Activated CD4-positive, CD25-positive, alpha-beta regulatory T cell treated with anti-CD3 and anti-CD28 coated beads, Interleukin-2, amount 50 U/mL, for 24 hours (primary cell): ENCODE measurements around the gene NOL11.
"Not testable (repeated sequence)": the region's sequence is repeated elsewhere in the genome, so short reads cannot be mapped to it uniquely, and the experiment has no call there.

ENCODE experiments used
- ATAC-seq, 2 donors: fragments of 150-1000 bp; cut with Tn5 transposase; one replicate each; pipeline ENCODE4 v1.10.0; 2021; ENCODE audit warnings: mild to moderate bottlenecking in 1 of 2, moderate library complexity in 1 of 2

The NOL11 gene

DNA sequence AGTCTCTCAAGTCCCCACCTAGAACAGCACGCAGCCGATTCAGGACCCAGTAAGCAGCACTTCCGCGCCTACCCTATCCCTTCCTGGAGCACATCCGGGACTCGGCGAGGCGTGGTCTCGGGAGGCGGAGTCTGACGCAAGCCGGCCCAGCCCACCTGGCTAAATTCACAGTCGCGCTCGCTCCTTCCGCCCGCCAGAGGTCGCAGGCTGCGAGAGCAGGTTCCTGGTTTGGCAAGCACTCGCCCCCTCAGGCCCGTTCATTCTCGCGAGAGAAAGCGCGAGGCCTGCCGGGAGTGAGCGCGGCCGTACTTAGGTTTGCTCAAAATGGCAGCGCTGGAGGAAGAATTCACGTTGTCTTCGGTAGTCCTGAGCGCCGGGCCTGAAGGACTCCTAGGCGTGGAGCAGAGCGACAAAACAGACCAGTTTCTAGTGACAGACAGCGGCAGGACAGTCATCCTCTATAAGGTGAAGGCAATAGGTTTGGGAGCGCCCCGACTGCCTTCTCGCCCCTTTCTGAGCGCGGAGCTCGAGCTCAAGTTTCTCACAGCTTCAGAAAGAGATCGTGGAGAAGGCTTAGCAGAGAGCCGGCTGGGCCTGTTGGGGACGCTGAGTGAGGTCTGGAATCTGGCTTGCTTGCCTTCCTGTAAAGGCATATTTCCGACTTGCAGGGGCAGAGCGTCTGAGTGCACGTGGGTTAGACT, at the start of gene NOL11:
Gene NOL11 (plus strand): TSS at position 313 of the 701 bp plus-strand sequence. CDS start 12 bp downstream, at position 325.
- ATAC-seq = peak; percentile 97

DNA sequence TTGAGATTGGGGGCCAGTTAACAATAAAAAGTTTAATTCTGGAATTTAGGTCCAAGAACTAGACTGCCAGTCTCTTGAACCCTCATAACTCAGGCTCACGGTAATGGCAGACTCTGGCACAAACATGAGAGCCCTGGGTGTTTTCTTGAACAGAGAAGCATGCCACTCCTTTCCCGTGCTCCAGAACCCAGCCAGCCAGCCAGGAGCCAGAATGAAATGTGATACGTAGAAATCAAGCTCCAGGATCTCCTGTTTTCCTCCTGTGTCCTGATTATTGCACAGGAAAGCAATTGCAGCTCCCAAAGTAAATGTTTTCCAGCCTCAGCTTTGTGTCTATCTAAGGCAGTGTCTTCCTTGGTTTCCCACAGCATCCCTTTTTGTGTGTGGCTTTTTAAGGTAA, 46.2 kb upstream of the NOL11 start:
- no peak for ATAC-seq

DNA sequence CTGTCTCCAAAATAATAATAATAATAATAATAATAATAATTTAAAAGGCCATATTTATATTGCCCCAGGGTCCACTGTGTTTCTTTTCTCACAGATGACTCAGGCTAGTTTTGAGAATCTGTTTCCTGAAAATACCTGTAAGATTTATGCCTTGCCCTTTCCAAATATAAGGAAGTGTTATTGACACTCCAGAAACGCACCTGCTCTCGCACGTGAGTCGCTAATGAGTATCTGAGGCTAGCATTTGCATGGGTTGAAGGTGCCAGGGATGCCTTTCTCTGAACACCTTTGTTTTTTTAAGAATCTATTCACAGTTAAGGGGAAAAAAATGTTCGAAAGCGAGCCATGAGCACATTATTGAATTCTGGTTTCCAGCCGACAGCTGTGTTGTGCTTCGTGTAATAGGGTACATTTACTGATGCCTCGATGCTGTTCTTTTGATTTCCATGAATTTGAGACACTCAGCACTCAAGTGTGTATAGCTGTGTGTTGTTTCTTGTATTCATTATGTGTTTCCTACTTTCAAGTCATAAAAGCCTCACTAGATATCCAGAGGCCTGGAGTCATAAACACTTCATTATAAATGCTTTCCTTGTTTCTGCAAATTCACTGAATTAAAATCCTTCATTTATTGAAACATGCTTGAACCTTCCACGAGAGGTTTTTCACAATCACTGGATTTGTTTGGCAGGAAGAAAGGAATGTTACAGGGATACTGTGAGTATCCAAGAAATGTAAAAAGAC, 45.0 kb upstream of the NOL11 start:
- ATAC-seq = no peak

DNA sequence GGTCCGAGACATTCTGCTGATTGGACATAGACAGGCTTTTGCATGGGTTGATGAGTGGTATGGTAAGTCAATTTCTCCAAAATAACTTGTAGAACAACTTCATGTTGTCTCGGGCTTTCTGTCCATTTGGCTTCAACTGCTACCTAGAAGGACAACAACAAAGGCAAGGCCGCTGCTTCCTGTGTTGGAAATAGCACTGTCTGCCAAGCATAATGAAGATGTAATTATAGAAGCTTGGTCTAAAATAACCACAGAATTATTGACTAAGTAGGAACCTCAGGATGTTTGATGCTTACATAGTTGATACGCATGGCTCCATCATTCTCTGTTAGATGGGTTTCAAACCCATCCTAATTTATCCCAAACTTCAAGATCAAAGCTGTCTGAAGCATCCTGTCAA, 42.3 kb upstream of the NOL11 start:
- ATAC-seq = no peak

DNA sequence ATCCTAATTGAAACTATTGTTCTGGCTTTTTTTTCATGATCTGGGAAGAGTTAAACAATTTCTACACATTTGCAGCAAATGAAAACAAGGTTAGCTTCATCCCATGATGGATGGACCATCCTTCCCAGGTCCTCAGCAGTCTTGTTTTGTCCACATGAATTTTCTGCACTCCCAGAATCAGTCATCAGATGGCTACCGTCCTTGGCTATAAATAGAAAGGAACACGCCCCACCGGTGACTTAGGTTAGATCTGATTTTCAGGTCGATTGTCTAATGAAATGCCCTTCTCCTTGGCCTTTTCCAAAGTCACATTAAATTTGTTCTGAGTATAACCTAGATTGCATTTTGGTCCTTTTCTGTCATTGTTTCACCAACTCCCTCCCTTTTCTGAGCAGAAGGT, 41.4 kb upstream of the NOL11 start:
- no peak for ATAC-seq

DNA sequence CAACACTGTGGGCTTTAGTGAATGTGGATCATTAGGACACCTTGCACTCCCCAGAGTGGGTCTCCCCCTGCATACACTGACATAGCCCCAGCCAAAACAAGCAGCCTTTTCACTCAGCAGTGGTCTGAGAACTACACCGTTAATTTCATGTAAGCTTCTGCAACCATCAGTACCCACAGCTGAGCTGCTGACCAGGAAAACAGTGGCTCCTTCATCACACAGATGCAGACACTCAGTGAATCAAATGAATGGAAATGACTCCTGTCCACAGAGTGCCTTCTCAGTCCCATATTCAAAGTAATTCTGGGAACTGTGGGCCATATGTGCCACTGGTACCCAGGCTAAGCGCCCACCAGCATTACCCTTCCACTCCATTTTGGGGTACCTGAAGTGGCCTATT, 39.3 kb upstream of the NOL11 start:
- ATAC-seq = no peak

DNA sequence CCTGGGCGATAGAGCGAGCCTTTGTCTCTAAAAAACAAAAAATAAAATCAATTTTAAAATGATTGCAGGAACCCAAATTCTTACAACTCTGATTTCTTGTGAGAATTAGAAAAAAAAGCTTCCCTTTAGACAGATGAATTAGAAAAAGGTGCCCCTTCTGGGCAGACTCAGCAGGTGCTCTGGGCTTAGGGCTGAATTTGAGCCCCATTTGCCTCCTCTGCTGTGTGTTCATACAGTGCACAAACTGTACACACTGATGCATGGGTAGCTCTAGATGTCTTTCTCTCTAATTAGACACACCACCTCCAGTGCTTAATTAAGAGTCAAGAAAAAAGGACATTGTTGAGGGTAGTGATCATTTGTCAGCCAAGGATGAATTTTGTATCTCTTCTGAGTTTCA, 38.5 kb upstream of the NOL11 start:
- no peak for ATAC-seq

DNA sequence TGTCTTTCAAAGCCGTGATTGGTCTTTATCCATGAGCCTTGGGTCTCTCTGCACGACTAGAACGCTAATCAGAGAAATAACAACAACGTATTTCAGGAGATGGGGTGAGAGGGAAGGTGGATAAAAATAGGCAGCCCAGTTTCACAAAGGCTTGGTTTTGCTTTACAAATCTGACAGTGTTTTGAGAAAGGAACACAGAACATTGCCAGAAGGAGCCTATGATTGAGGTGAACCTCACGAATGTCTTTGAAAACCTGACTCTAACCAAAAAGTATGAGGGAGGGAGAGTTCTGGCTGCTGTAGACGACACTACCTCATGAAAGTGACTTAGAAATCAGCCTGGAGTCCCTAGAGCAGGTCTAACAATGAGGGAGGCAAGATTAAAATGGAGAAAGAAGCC, 38.0 kb upstream of the NOL11 start:
- no peak for ATAC-seq

DNA sequence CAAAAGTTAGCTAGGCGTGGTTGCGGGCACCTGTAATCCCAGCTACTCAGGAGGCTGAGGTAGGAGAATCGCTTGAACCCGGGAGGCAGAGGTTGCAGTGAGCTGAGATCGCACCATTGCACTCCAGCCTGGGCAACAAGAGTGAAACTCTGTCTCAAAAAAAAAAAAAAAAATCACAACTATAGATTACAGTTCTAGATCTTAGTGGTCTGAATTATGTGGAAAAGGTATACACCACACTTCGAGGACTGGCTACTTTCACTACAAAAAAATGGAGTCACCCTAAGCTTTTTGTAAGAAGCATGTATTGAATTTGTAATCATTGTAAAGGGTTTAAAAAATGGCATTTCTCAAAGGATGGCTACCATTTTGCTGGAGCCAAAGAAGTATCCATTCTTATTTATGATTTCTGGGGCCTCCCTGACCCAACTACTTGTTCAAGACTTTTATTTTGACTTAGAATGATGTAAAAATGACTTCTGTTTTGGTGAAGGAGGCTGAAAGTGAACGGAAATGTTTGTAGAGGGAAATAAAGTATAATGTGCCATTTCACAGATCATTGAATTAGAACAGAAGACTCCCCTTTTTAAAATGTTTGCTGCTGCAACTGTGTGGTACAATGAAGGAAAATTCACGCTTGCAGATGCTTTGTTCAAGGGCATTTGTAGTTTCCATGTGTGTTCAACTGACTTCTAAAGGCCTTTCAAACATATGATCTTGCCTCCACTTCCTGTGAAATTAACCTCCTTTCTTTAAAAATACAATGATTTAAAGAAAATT, 37.1 kb upstream of the NOL11 start:
- no peak for ATAC-seq

DNA sequence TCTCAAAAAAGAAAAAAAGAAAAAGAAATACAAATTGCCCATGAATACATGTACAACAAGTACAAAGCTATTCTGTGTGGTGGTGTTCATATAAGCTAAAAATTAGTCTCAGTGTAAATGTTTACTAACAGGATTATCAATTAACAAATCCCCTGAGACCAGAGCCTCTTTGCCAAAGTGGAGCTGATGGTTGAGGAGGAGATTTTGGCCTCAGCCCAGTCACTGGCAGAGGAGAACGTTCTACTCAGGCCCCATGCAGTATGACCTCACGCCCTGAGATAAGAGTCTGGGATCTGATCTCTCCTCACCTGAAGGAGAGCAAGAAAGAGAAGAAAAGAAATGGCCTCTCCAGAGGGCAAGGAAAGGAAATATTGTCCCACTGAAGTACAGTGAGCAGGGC, 35.5 kb upstream of the NOL11 start:
- ATAC-seq = no peak

DNA sequence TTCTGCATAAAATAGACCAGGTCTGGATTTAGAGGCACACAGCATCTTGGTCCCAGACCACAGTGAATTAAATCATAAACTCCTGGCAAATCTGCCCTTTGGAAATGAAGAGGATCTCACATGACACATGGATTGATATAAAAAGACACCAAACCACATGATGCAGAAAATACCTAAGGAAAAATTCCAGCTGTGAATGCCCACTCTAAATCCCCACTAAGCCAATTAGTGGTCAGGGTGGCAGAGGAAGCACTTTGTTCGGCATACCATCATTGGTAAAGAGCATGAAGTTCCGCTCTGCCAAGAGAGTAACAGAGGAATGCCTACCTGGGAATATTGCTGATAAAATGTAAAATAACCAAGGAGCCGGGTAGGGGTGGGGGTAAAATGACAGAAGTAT, 32.4 kb upstream of the NOL11 start:
- no peak for ATAC-seq

DNA sequence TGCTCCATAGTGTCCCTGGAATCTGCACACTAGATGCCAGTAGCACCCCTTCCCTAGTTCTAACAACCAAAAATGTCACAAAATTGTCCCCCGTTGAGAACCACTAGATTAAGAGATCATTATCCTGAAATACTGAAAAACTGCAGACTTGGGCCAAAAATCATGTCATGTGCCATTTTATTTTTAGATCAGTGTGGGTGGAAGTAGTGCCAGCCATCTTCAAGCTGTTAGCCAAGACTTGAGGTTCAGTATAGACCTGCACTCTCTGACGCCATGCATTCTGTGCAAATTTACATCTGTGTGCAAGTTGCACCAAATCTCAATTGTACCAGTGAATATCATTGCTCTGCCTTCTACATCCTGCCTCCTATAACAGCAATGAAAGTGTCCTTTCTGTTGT, 31.5 kb upstream of the NOL11 start:
- ATAC-seq = no peak

DNA sequence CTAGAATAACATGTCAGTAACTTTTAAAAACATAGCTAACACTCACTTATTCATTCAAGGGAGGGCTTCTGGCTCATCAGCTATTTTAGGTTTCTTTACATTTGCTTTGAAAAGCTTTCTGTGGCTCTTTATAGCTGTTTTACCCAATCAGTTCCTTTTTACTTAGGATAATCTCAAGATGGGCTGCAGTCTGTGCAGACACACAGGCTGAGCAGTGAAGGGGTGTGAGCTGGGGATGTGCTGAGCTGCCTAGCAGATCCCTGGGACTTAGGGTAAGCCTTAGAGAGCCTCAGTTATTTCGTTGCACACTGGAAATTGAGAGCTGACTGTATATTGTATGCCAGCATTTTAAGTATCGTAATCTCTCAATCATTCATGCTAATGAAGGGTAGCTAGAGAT, 30.2 kb upstream of the NOL11 start:
- ATAC-seq = no peak

DNA sequence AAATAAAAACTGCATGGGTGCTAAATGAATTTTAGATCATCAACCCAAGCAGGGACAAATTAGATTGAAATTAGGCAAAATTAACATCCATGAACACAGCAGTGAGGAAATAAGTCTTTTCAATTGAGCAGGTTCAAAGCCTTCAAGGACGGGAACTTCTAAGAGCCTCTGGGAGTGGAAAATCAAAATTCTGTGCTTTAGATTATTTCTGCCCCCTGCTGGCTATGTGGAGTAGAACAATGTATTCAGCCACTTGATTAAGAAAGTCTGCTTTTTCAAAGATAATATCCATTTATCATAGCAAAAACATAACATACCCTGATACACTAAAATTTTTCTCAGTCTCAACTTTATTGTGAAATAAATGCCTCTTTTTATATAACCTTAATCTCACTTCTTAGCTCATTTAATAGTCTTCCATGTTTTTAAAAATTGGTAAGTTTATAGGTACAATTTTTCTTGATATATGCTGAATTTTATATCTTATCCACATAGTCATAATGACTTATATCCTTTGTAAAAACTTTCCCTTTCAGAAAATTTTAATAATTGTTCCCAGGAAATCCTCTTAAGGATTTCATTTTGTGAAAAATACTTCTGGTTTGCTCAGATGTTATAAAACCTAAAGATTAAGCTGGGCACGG, 28.1 kb upstream of the NOL11 start:
- no peak for ATAC-seq

DNA sequence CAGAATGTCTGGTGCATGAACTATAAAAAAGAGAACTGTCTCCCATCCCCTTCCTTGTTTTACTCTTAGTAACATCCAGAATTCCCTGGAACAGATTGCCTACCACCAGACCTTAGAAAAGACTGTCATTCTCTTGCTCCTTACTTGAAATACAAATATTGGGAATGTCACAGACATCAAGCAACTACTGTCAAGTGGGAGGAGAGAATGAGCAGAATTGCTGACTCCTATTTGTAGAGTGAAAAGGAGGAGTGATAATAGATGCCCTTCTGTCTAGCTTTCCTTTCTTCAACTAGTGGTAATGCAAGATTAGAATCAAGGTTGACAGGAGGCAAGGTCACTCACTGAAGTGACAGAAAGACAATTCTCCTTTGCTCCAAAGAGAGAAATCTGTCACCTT, 23.9 kb upstream of the NOL11 start:
- no peak for ATAC-seq

DNA sequence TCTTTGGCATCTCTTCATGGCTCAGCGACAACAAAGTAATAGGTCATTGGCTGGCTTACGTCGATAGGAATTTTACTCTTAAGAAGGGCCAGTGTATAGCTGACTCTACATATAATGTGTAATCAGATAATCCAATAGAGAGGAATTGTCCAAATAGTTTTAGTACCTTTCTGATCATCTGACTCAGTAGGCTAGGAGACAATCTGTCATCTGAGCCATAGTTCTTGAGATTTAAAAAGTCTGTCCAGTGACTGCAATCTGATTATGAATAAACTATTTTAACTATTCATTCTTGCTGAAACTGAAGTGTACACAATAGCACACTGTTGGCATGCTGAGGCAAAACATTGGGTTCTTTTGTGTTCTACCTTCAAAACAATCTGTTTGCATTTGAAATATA, 21.4 kb upstream of the NOL11 start:
- no peak for ATAC-seq

DNA sequence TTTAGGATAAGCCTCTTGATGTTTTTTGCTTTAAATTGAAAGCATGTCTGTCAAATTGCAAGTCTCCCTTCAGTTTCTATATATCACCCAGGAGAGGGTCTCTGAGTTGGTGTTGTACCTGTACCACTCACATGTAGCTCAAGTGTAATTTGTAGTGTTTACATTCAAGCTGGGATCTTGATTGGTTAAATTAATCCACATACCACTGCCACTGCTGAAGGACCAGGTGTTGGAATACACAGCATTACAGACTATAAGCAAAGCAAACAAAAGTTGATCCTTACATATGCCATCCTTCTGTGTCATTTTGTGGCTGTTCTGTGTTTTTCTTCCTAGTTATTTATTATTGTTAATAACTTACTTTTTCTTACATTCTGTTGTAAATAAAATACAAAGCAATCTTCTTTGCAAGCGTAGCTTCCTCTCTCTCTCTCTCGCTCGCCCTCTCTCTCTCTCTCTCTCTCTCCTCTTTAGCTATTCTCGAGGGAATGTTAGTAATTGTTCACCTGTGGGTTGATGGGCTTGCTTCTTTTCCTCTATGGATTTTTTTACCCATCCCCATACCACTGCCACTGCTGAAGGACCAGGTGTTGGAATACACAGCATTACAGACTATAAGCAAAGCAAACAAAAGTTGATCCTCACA, 20.8 kb upstream of the NOL11 start:
- no peak for ATAC-seq

DNA sequence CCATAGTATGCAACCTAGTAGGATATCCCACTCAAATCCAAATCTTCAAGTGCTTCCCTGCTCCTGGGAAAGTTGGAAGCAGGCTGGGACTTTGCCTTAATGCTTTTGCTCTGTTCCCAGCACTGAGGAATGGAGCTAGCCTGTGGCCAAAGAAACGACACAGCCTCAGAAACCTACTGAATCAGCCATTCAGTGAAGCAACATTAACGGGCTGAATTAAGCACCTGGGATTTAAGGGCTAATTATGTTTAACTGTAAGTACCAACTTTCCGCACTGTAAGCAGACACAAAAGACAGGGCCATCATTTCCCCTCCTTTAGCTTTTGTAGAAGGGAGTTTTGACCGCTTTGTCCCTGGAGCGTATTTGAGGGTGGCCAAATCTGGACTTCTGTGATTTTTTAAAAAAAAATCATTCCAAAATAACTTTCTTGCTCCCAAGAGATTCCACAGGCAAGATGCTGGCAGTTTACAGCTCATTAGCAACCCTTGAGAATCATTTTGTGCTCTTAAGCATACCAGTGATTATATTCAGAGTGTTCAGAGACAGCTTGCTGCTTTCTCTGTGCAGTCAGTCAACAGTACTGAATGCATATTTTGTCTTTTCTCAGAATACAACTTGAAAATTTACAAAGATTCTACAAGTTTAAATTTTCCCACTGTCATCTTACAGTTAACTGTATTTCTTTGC, 17.6 kb upstream of the NOL11 start:
- no peak for ATAC-seq

DNA sequence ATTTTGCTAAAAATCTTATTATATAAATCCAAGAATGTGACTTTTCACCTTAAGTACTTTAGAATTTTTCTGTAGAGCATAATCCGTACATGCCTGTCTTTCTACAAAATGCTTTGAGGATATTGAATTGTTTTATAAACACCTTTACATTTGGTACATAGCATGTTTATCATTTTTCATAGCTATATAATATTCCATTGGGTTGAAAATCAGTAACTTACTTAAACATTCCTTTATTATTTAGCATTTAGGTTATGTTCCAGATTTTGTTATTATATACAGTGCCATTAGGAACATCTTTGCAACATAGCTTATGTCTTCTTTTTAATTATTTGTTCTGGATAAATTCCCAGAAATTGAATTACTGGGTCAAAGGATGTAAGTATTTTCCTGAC, 17.0 kb upstream of the NOL11 start:
- ATAC-seq = no peak

DNA sequence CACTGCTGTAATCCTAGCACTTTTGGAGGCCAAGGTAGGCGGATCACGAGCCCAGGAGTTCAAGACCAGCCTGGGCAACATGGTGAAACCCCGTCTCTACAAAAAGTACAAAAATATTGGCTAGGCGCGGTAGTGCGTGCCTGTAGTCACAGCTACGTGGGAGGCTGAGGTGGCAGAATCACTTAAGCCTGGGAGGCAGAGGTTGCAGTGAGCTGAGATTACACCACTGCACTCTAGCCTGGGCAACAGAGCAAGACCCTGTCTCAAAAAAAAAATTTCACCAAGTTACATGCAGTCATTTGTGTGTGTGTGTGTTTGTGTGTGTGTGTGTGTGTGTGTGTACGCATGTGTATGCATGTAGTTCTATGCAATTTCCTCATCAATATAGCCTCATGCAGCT, 14.9 kb upstream of the NOL11 start:
- ATAC-seq = not testable (repeated sequence)

DNA sequence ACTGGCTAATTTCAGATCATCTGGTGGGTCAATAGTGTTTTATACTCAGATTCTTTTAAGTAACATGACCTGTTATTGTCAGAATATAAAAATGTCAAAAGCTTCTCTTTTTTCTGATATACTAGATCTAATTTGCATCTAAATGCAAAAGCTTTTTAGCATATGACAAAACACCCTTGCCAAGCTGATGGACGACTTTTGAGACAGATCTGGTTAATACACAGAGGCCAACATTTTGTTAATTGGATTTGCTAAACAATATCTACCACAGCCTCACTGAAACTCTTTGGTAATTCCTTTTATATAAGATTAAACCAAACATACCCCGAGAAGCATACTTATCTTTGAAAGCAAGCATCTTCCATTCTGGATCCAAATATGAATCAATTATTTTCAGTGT, 10.3 kb upstream of the NOL11 start:
- ATAC-seq = no peak

DNA sequence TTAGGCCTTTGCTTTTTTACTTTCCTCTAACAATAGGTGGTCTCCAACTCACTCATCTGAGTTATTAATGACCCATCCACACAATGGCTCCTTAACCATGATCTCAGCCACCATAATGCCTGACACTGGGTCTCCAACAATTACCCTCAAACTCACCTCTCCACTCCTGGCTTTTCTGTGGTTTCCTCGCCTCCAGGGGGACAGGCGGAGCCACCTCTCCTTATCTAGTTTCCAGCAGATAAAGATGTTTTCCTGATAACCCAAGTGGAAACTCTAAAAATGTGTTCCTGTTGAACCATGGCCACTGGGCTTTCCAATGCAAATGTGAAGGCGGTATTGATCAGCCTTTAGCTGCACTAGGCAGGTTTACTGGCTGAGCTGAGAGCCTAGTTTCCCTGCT, 9.4 kb upstream of the NOL11 start:
- no peak for ATAC-seq
